Effector CD8-positive, alpha-beta T cell (primary cell): ENCODE data around the gene EXD3.

Source experiments
- DNase-seq: peaks from one replicate; lab custom pipeline; 2025; lab: John Stamatoyannopoulos, UW

Gene EXD3

DNA sequence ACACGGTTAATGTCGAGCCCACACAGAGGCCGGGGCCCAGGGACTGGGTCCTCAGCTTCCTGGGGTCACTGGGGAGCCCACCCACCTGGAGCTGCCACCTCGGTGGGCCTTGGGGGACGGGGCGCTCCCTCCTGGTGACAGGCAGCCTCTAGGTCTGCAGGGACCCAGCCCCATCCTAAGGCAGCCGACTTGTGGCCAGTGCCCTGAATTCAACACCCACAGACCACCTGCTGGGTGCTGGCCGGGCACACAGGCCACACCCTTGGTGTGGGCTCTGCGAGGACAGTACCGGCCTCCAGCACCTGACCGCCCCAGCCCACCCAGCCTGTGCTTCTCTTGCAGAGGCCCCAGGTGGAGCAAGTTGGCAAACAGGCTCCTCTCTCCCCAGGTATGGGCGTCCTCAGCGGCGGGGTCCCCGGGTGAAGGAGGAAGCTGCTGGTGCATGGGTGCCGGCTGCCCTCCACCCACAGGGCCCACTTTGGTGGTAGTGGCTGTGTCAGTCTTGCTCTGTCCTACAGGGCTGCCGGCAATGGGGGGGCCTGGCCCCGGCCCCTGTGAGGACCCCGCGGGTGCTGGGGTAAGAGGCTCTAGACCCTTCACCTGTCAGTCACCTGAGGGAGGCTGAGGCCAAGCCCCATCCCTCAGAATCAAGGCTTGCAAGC lies 9.9 kb upstream of the EXD3 start:
- DNase-seq, result no peak

GRCh38 chr9:137431416-137431931 lies 8.5 kb upstream of the EXD3 start:
- no peak for DNase-seq

DNA sequence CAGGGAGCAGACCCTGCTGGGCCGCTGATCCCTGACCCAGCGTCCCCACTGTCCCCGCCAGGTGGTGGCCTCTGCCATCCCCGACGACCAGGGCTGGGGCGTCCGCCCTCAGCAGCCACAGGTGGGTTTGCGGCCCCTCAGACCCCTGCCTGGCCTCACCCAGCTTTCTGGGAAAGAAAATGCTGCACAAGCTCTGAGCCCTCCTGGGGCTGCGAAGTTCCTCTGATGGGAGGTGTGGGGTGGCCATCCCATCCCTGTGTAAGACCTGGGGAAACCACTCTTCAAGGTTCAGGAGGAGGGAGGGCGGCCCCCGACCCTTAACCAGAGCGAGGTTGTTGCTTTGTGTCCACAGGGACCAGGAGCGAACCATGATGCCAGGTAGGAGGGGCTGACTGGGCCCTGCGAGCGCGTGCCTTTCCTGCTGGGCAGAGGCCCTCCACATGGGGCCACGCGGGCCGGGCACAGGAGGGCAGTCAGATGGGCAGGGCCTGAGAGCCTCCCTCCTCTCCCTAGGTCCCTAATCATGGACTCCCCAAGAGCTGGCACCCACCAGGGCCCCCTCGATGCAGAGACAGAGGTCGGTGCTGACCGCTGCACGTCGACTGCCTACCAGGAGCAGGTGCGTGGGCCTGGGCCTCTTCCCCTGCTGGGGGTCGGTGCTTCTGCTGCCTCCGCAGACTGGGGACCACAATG lies 7.9 kb upstream of the EXD3 start:
- DNase-seq, result no peak

GRCh38 chr9:137429974-137430722 lies 7.2 kb upstream of the EXD3 start:
- no peak for DNase-seq

GRCh38 chr9:137429546-137429890 lies 6.6 kb upstream of the EXD3 start:
- no peak for DNase-seq

DNA sequence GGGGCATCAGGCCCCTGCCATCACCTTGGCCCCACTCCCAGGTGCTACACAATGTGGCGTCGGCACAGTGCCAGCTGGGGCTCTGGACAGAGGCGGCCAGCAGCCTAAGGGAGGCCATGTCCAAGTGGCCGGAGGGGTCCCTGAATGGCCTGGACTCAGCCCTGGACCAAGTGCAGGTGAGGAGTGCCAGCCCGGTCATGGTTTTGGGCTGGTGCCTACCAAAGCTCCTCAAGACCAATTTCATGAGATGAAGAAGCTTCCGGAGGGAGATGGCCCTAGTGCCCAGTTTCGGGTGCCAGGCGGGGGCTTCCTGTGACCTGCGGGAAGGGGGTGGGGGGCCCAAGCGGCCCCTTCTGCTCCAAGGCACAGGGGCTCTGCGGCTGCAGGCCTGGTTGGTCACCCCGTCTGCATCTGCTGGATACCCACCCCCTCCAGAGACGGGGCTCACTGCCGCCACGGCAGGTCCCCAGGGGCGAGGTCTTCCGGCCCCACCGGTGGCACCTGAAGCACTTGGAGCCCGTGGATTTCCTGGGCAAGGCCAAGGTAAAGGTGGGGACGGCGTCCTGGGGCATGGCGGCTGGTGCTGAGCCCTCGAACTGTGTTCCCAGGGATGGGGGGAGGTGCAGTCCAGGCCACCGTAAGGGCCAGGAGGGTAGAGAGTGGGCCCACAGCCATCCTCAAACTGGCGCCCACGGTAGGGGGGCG lies 6.0 kb upstream of the EXD3 start:
- DNase-seq, result no peak

GRCh38 chr9:137428311-137428630 lies 5.3 kb upstream of the EXD3 start:
- DNase-seq, result no peak

GRCh38 chr9:137427454-137428310 lies 4.7 kb upstream of the EXD3 start:
- DNase-seq, result no peak

GRCh38 chr9:137426018-137426681 lies 3.2 kb upstream of the EXD3 start:
- DNase-seq, result no peak

DNA sequence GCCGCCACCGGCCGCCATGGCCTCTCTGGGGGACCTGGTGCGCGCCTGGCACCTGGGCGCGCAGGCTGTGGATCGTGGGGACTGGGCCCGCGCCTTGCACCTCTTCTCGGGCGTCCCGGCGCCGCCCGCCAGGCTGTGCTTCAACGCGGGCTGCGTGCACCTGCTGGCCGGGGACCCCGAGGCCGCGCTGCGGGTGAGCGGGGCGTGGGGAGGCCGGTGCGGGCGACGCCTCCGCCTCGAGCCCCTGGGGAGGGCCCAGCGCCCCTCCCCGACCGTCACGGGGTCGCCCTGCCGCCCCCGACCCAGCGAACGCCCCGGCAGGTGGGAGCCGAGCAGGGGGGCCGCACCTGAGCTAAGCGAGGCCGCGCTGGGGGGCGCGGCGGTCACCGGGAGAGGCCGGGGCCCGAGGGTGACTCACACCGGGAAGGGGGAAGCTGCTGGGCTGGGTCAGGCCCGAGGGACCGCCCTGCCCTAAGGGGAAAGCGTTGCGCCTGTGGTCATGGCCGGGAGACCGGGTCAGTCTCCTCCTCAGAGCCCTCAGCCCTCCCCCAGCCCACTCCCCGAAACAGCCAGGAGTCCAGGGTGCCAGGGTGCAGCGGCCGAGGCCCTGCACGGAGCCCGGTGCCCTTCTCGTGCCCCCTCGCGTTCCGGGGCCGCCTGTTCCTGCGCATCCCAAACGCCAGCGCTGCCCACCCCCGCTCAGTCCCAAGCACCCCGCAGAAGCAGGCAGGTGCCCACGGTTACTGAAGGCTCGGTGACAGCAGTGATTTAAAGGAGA lies 741 bp upstream of the EXD3 start:
- no peak for DNase-seq

DNA sequence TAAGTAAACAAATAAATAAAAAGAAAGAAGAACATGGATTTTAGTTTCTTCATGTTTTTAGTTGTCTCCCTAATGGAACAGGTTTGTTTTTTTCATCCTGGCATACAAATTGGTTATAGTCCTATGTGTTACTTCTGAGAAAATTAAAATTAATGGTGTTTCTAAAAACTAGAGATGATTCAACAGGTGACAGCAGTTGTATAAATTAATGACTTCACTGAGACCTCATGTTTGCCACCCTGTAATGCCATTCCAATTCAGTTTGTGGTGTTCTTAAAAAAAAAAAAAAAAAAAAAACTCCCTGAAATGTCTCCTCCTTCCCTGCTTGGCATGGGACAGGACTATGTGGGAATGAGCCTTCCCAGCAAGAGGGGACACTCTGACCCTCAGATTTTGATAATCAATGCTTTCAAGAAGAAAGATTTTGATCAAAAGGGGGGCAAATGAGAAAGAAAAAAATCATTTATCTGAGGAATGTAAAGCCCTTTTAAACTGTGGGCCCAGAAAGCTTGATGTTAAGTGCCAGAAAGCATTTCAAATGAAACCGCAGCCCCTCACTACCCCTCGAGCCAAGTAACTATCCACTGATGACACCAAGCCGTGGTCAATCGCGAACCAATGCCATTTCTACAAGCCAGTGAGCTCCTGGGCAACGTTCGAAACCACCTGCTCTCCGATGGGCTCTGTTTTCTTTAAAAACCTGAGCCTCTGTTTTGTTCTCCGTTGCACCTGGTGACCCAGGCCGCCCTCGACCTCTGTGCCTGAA lies 941 bp downstream of the EXD3 start:
- DNase-seq, result no peak

DNA sequence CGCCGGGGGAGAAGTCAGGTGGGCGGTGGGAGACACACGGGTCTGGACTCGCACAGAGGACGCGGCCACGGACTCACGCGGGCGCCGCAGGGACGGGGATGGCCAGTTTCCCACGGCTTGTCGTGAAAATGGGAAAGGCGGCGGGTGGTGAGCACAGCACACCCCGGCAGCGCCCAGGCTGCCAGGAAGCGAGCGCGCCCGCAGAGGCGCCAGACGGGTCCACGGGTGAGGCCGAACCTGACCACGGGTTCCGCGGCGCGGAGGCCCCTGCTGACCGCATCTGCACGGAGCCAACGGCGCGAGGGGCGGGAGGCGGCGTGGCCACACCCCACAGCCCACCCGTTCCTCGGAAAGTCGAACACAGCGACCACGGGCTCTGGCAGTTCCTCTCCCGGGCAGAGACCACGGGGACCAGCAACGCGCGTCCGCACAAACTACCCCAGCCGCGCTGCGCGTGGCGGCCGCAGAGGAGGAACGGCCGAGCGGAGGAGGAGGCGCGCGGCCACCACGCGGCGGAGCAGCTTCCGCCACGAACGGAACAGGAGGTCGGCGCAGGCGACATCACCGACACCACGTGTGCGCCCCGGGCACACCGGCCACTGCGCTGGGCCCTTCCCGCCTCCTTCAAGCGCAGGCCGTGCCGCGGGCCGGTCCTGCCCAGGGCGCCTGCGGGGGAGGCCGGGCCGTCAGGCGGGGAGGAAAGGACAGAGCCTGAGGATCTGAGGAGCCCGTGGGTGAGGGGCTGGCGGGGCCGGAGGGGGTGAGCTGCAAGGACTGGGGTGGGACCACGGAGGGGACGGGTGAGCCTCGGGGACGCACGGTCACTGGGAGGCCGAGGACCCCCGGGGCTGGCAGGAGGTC lies 5.6 kb downstream of the EXD3 start:
- no peak for DNase-seq

DNA sequence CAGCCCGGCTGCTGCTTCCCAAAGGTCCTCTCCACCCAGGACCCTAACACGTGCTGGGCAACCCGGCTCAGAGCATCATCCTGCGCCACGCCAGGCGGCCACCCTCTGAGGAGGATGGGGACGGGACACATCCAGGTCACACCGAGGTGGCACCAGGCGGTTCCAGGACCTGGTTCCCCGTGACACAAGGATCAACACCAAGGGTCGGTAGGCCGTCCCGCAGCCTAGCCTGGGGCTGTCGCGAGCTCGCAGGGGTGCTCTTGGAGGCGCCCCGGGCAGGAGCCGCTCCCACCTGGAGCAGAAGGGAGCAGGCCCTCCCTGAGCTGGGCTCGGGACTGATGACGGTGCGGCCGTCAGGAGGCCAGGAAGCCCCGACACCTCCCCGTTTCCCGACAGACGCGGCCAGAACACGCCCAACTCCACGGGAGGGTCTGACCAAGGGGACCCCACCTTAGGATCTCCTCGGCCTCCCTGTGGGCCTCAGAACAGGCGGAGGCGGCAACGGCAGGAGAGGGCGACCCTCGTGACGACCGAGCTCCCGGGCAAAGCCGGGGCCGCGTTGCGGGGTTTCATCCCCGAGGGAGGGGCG lies 6.3 kb downstream of the EXD3 start:
- no peak for DNase-seq

- no peak for DNase-seq
These were observed 6.9 kb downstream of the EXD3 start for GRCh38 chr9:137416006-137416562.

GRCh38 chr9:137415451-137415850 lies 7.5 kb downstream of the EXD3 start:
- no peak for DNase-seq

DNA sequence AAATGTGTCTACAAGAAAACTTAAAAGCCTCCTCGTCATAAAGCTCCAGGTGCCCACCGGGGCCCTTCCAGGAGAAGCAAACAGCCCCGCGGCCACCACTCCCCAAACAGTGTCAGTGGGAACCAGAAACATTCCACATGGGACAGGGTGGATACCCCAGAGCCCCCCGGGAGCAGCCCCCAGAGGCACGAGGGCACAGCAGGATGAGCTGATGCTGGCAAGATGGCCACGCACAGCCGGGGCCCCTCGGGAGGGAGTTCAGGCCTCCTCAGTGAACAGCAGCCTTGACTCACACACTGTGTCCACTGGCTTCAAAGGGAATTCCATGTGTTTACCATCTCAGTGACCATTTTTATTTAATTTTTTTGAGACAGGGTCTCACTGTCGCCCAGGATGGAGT lies 10.5 kb downstream of the EXD3 start:
- no peak for DNase-seq

DNA sequence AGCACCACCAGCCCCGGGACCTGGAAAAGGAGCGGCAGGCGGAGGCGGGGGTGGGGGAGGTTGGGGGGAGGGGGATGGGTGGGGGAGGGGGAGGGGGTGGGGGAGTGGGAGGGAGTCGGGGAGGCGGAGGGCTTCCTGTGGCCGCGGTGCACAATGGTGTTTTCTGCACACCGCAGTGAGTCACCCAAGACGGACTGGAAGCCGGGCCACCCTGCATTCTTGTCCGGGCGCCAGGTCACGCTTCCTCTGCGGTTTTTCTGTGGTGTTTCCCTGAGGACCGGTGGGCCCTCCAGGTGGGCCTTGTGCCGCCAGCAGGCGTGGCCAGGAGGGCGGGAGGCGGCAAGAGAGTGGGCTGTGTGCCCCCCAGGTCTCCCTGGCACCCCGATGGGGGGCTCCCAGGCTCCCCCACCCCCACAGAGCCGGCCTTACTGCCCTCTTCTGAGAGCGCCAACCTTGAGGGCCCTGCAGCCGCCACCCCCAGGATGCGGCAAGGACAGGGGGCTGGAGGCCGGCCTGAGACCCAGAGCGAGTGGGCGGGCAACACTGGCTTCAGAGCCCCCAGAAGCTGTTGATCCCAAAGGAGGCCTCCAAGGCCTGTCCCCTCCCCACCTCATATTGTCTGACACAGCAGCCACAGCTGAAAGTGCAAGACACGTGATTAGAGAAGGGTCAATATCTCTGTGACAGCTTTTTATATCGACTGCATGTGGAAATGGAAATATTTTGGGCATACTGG lies 11.1 kb downstream of the EXD3 start:
- DNase-seq, result no peak
